GM10847 (cell line): Measurements from ENCODE around the gene CYP26C1.

Experiments
- POLR2A ChIP-seq: IDR thresholded peaks from 2 replicates; pipeline ENCODE4 v1.6.1; 2011; ENCODE audit not compliant: insufficient read length; ENCODE audit errors: extremely low read depth

The CYP26C1 gene, protein sequence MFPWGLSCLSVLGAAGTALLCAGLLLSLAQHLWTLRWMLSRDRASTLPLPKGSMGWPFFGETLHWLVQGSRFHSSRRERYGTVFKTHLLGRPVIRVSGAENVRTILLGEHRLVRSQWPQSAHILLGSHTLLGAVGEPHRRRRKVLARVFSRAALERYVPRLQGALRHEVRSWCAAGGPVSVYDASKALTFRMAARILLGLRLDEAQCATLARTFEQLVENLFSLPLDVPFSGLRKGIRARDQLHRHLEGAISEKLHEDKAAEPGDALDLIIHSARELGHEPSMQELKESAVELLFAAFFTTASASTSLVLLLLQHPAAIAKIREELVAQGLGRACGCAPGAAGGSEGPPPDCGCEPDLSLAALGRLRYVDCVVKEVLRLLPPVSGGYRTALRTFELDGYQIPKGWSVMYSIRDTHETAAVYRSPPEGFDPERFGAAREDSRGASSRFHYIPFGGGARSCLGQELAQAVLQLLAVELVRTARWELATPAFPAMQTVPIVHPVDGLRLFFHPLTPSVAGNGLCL

DNA sequence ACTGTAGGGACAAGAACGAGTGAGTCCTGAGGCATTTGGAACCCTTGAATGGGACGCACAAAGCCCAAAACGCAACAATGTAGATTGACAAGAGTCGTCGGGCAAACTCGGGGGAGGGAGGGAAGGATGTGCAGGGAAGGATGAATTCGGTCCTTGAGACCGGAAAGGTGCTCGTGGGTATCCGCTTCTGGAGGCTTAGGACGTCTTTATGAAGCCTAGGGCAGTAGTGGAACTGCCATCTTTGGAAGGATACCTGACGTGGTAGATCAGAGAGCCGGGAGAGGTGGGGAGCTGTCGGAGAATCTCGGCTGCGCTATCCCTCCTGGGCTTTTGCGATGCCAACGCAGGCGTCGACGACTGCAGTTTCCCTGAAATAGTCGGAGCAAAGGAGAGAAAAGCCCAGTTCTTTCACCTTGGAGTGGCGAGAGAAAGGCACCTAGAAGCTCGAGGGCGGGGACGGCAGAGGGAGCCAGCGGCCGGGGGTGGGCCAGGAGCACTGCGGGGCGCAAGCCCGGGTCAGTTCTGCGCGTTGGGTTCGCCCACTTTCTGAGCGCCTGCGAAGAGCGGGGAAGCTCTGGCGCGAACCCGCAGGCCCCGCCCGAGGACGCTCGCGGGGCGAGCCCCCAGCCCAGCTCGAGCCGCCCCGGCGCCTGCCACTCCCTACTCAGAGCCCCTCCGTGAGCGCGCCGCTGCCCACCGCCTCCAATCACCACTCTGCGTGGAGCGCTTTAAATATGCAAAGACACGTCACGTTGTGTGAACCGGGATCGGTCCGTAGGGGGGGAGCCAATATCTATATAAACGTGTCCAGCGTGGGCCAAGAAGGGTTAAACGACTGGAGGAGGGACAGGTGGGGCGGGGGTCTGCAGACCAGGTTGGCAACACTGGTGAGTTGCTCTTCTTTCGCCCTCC, at the start of gene CYP26C1:
TSS of gene CYP26C1 (plus strand) at position 824 of the 912 bp plus-strand sequence. CDS start 466 bp downstream, outside the sequence.
- TF ChIP-seq POLR2A = no peak

DNA sequence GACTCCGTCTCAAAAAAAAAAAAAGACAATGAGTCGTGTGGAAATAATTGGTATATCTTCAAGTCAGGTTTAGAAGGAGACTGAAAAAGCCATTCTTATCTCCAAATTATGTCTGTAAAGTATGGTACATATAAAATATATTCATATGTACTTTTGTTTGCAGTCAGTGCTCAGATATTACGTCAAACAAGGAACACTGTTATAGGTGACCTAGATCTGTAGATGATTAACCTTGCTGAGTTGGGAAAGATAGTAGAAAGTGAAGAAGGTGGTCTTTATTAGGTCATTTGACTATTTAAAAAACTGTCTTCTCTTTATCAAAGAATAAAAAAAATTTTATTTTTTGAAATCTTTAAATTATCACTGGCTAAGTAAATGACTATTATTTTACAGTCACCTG, 44.9 kb upstream of the CYP26C1 start:
- TF ChIP-seq POLR2A = no peak

DNA sequence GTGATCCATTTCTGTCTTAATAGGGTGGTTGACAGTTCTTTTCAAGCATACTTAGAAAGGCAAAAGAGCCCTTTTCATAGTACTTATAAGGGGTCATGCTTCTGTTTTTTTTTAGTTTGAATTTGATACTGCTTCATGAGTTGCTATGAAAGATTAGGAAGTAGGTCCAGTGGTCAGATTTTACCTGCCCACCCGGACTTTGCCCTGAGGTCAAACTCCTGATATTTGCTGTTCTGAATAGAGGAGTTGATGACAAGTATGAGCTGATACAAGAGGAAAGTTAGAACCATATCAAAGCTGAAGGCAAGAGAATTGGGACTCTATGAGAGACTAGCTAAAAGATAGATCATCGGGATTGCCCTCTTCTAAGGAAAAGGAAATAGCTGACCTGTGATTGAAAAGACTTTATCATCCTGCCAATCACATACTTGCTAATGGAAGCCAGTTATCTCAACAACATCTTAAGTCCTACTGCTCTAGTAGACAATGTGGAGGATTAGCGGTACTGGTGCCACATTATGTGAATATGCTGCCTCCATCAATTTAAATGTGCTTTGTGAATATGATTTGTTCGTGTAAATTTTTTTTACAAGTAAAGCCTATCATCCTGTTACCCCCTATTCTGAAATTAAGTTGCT, 37.5 kb upstream of the CYP26C1 start:
- no peak for TF ChIP-seq POLR2A

DNA sequence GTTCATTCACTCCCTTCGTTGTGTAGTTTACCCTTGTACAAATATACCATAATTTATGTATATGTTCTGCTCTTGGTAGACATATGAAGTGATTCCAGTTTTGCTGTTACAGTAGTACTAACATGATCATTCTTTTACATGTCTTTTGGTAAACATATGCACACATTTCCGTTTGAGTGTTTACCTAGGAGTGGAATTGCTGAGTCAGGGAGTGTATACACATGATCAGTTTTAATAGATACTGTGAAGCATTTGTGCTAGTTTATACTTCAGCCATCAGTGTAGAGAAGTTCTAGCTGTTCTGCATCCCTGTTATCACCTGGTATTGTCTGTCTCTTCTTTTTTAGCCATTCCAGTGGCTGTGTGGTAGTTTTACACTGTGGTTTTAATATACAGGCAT, 34.5 kb upstream of the CYP26C1 start:
- TF ChIP-seq POLR2A = no peak

DNA sequence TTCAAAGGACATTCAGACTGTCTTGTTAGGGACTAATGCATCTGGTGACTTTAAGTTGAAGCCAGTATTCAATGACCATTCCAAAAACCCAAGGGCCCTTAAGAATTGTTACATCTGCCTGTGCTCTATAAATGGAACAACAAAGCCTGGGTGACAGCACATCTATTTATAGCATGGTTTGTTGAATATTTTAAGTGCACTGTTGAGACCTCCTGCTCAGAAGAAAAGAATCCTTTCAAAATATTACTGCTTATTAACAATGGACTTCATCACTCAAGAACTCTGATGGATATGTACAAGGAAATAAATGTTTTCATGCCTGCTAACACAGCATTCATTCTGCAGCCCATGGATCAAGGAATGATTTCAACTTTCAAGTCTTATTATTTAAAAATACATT, 33.1 kb upstream of the CYP26C1 start:
- TF ChIP-seq POLR2A = no peak

DNA sequence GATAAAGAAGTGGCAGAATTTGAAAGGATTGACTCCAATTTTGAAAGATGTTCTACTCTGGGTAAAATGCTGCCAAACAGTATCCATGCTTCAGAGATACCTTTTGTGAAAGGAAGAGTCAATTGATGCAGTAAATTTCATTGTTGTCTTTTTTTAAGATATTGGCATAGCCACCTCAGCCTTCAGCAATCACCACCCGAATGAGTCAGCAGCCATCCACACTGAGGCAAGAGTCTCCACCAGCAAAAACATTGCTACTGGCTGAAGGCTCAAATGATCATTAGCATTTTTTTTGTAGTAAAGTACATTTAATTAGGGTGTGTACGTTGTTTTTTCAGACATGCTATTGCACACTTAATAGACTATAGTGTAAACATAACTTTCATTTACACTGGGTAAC, 31.7 kb upstream of the CYP26C1 start:
- TF ChIP-seq POLR2A = no peak

DNA sequence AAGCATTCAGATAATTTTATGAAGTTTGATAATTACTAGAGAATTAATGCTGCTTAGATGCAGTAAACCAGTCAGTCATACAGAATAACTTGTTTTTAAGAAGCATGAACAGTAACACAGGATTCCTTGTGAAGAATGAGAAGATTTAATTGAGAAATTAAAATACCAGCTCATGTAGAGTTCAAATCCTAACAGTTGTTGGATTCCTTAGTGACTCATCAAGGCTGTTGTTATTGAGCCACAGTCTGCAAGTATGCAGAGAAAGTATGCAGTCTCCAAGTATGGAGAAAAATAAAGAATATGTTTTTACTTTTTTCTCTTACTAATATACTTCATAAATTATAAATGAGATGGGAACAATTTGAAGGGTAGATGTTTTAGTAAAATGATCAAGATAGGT, 30.2 kb upstream of the CYP26C1 start:
- TF ChIP-seq POLR2A = no peak

DNA sequence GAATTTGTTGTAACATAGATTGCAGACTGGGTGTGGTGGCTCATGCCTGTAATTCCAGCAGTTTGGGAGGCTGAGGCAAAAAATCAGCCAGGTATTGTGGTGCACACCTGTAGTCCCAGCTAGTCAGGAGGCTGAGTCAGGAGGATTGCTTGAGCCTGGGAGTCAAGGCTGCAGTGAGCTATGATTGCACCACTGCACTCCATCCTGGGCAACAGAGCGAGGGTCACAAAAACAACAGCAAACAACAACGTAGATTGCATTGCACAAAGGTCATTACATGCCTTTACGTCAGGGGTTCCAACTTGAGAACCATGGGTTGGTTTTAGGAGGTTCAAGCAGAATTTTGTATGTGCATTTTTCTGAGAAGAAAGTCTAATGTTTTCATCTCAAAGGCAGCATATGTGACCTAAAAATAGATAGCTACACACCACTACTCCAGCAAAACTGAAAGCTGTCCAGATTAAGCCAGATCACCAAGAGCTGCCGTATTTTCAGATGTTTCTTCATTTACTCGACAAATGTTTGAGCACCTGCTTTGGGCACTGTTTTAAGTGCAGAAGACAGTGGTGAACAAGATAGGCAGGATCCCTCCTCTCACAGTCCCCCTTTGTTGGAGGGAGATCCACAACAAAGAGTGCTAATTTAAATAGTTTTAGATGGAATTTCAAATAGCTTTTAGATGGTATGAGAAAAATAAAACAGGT, 28.3 kb upstream of the CYP26C1 start:
- TF ChIP-seq POLR2A = no peak

DNA sequence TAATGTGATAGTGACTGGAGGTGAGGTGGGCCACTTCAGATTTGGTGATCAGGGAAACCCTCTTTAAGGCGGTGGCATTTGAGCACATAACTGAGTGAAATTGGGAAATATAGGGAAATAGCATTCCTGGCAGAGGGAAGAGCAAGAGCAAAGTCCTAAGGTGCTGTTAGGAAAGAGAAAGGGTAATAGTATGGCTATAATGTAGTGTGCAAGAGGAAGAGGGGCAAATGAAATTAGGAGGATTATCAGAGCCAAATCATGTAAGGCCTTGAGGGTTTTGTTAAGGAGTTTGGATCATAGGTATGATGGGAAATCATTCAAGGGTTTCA, 27.8 kb upstream of the CYP26C1 start:
- no peak for TF ChIP-seq POLR2A

DNA sequence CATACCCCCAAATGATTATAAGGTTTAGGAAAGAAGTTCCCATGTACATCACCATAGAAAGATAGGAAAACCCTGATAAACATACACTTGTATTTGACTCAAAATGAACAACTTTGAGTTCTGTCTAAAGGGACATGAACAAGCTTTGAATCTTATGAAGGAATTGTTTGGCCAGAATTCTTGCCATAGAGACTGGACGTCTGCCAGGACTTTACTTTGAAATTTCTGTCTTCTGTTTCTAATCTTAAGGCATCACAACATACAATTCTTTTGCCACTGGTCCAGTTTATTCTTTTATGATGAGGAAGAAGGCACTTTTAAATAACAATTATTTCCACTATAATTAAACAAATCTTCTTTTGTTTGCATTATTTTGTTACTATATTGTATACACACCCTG, 26.2 kb upstream of the CYP26C1 start:
- TF ChIP-seq POLR2A = no peak

DNA sequence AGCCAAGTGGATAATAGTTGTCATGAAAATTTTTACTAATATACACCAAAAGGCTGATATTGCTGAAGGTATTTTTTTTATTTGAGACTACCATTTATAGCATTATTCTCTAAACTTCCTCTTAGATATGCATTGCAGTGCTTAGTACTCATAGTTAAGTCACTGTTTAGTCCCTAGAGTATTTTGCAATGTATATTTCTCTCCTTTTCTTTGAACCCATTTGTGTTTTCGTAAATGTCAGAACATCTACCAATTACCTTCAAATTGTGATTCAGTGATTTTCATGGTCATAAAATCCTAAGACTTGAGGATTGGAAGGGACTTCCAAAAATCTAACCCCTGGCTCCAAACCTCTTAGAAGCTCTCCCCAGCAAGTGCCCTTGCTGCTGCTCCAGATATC, 21.5 kb upstream of the CYP26C1 start:
- TF ChIP-seq POLR2A = no peak

DNA sequence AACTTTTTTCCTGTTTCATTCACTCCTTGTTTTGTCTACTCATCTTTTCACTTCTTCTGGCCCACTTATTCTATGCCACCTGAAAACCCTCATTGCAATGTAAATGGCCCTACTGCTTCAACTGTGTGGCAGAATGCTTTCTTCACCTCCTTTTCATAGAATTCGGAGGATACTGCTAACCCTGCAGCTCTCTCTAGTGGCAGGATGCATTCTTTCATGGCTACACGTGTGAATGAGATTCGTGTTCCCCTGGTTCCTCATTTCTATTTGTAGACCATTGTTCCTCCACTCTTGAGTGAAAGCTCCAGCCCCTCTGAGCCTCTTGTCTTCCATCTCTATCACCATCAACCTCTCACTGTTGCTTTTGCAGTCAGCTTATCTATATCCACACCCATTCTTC, 20.9 kb upstream of the CYP26C1 start:
- TF ChIP-seq POLR2A = no peak

DNA sequence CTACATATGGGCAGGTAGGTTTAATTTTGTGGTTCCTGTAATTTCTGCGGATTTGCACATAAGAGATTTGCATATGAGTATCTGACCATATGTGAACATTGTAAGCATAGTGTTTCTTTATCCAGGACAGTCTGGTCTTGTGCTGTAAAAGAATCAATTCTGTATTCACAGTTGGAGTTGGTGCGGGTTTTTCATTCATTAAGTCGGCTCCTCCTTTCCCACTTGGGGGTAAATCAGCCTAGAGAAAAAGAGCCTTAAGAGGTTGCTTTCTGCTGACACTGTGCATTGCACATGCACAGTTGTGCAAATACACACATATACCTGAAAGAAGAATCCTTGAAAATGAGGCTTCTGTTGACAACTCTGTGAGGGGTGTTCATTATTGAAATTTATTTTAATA, 6.1 kb upstream of the CYP26C1 start:
- no peak for TF ChIP-seq POLR2A

DNA sequence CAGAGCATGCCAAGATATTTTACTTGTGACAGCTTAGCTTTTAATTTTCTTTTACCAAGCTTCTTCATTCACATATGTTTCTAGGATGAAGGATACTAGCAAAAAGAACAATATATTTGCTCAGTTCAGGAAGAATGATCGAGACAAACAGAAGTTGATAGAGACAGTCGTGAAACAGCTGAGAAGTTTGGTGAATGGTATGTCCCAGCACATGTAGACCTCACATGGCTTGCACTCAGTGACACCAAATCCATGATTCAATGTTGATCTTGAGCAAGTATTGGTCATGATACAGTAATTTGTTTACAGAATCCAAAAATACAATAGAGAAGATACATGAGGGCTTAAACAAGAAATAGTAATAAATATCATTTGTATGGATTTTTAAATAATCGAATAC, 2.5 kb upstream of the CYP26C1 start:
- no peak for TF ChIP-seq POLR2A

DNA sequence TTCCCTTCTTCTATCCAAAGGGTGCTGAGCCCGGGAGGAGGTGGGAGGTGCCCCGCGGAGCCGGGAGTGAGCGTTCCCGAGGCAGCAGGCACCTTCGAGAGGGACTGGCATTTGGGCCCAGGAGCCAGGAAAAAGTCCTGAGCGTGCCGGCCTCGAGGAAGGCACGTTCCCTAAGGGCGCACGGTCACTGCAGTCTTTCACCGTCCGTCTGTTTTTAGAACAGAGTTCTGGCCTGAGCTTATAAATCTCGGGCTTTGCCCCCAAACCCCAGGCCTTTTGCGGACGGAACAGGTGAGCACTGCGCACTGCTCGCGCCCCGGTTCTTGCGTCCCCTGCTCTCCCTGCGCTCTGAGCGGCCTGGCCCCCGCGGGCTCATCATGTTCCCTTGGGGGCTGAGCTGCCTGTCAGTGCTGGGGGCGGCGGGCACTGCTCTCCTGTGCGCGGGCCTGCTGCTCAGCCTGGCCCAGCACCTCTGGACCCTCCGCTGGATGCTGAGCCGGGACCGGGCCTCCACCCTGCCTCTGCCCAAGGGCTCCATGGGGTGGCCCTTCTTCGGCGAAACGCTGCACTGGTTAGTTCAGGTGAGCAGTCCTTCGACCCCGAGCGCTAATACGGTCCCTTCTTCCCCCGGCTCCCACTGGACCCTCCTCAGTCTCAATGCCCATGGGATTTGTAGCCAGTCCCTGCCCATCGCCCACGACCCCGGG, 442 bp downstream of the CYP26C1 start:
- TF ChIP-seq POLR2A = no peak
